Prostate gland (tissue), 2 donors: ENCODE results near the gene ZNF827. TPM values are rescaled to one million over a fixed set of nuclear protein-coding genes. Genes with fewer than 3 reads are reported as not detected.
"Not testable (repeated sequence)": the region's sequence is repeated elsewhere in the genome, so short reads cannot be mapped to it uniquely, and the experiment has no call there.

Source experiments
- DNase-seq: peaks from one replicate; pipeline ENCODE4 v3.0.0-alpha.2; 2019; ENCODE audit warnings: low spot score
- H3K27ac ChIP-seq, 2 donors: fragments of 200-600 bp; sonication (generic); 2 replicates each; pipeline ENCODE4 v1.5.1; 2017 to 2019
- H3K27me3 ChIP-seq: fragments of 200-600 bp; sonication (generic); replicated peaks from 2 replicates; pipeline ENCODE4 v1.5.1; 2019; ENCODE audit not compliant: insufficient read depth
- H3K36me3 ChIP-seq, 2 donors: fragments of 200-600 bp; sonication (generic); 1 replicate in 1 of 2; 2 replicates in 1 of 2; pipeline versions ENCODE4 v1.5.1 to v1.8.1; 2017 to 2019
- H3K4me1 ChIP-seq: fragments of 200-600 bp; sonication (generic); replicated peaks from 2 replicates; pipeline ENCODE4 v1.5.1; 2019
- H3K4me3 ChIP-seq, 2 donors: fragments of 200-600 bp; sonication (generic); 2 replicates each; pipeline ENCODE4 v1.5.1; 2017 to 2019
- H3K9me3 ChIP-seq: fragments of 200-600 bp; sonication (generic); 2 replicates; pipeline ENCODE4 v1.5.1; 2017
- CTCF ChIP-seq, 4 experiments: fragments of 200-600 bp in 2 of 4; fragments of 450-650 bp in 2 of 4; sonication (generic) in 2 of 4; IDR thresholded peaks; 1 replicate in 3 of 4; 2 replicates in 1 of 4; pipeline ENCODE4 v1.5.1; 2016 to 2019; ENCODE audit warnings: antibody characterized with exemption in 4 of 4, mild to moderate bottlenecking in 2 of 4, moderate library complexity in 2 of 4
- POLR2A ChIP-seq: fragments of 450-650 bp; IDR thresholded peaks from one replicate; pipeline ENCODE4 v1.6.1; 2016; ENCODE audit warnings: antibody characterized with exemption, mild to moderate bottlenecking
- POLR2AphosphoS5 ChIP-seq: sonication (generic); formaldehyde crosslinking; IDR thresholded peaks from one replicate; pipeline ENCODE4 v1.6.1; 2017; ENCODE audit warnings: antibody characterized with exemption
- WGBS: methylation state at CpG from one replicate; pipeline ENCODE4 v1.1.5; 2018; 5-methylcytosine and 5-hydroxymethylcytosine counted together
- intact Hi-C: fragments of 100-400 bp; cut with DNase I; formaldehyde crosslinking; loops from one replicate; pipeline ENCODE4 v1.14.2; 2022
- total RNA-seq, 2 donors: library from RNA; depleted of rRNA; stranded (reverse); fragments of >200 nt; gene quantifications; one replicate each; pipeline ENCODE4 v1.1.0, GENCODE V29; 2016

ZNF827 gene
- total RNA-seq, 2 donors from 2014 or later = 221 to 286 TPM

- H3K36me3 ChIP-seq = no peaks in the 10 kb centered on the region
- H3K27me3 ChIP-seq = no peaks in the 10 kb centered on the region
- peaks cover 3% of the 10 kb centered on the region for H3K4me1 ChIP-seq
- WGBS = 94% methylated on average over 3 of the region's 3 CpGs
- H3K4me3 ChIP-seq = no peak overlapping the region
- no peak overlapping the region for H3K27ac ChIP-seq
- intact Hi-C loops = no loop called here
- no peak for DNase-seq
- no peak for TF ChIP-seq CTCF (IDR thresholded peaks at IDR 0.05)
- H3K9me3 ChIP-seq = no peaks in the 10 kb centered on the region
Observed at GRCh38 chr4:145840801-145841200, 97.8 kb downstream of the ZNF827 start.

- H3K4me1 ChIP-seq = peaks cover 3% of the 10 kb centered on the region
- no peak overlapping the region for H3K27ac ChIP-seq
- no peak for TF ChIP-seq POLR2AphosphoS5
- TF ChIP-seq CTCF (IDR thresholded peaks at IDR 0.05) = peak in 2 of 4 experiments; percentile 41 to 54
- no peak for TF ChIP-seq POLR2A
- H3K36me3 ChIP-seq = no peaks in the 10 kb centered on the region
- intact Hi-C loops = no loop called here
- H3K9me3 ChIP-seq = no peaks in the 10 kb centered on the region
- no peaks in the 10 kb centered on the region for H3K27me3 ChIP-seq
- 66% methylated on average over 3 of the region's 3 CpGs for WGBS
- DNase-seq = no peak
- H3K4me3 ChIP-seq = no peak overlapping the region
Observed at GRCh38 chr4:145840162-145840768, 98.4 kb downstream of the ZNF827 start.

GRCh38 chr4:145839151-145839550, 99.5 kb downstream of the ZNF827 start:
- intact Hi-C loops = no loop called here
- Histone ChIP-seq H3K27me3 (no peaks in the 10 kb centered on the region), H3K9me3 (no peaks in the 10 kb centered on the region), H3K4me1 (peaks cover 3% of the 10 kb centered on the region), H3K4me3 (no peak overlapping the region), H3K27ac (no peak overlapping the region), H3K36me3 (no peaks in the 10 kb centered on the region)
- 71% methylated on average over 10 of the region's 10 CpGs for WGBS
- no peak for DNase-seq
- TF ChIP-seq CTCF (IDR thresholded peaks at IDR 0.05) (no peak), POLR2A (no peak), POLR2AphosphoS5 (no peak)

DNA sequence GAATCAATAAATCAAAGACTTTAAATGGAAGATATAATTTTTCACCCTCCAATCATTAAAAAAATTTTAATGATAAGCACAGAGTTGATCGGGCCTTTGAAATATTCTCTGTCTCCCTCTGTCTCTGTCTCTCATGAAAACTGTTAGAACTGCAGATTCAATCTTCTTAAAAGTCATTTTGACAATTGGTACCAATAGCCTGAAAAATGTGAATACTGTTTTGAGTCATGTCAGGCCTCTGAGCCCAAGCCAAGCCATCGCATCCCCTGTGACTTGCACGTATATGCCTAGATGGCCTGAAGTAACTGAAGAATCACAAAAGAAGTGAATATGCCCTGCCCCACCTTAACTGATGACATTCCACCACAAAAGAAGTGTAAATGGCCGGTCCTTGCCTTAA, 106.2 kb downstream of the ZNF827 start:
- DNase-seq, H3K4me1 ChIP-seq, H3K9me3 ChIP-seq, H3K27me3 ChIP-seq, H3K36me3 ChIP-seq, intact Hi-C loops, H3K4me3 ChIP-seq, H3K27ac ChIP-seq: not testable (repeated sequence)
- 96% methylated on average over 4 of the region's 4 CpGs for WGBS

DNA sequence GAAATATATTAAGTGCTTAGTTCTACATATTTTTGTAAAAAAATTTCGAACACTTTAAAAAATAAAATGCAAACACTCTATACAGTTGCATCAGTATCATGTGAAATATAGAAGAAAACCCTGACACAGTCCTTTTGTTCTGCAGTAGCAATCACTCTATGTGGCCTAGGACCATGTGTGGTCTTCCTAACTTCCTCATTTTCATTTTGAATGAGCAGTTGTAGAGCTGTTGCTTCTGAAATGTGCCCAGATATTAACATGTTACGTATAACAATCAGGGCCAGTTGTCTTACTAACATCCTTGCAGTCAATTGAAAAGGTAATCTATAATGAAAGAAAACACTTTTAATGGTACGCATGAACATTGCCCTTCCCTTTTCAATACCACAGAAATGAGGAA, 107.9 kb downstream of the ZNF827 start:
- Histone ChIP-seq H3K36me3 (no peaks in the 10 kb centered on the region), H3K9me3 (no peaks in the 10 kb centered on the region), H3K27me3 (no peaks in the 10 kb centered on the region), H3K4me1 (no peaks in the 10 kb centered on the region), H3K4me3 (no peak overlapping the region), H3K27ac (no peak overlapping the region)
- 88% methylated on average over 3 of the region's 3 CpGs for WGBS
- DNase-seq = no peak
- intact Hi-C loops = no loop called here
- TF ChIP-seq POLR2AphosphoS5 = no peak
- no peak for TF ChIP-seq POLR2A
- no peak for TF ChIP-seq CTCF (IDR thresholded peaks at IDR 0.05)
